Parathyroid adenoma (tissue), 2 donors: ENCODE results near the gene RNFT2.

ENCODE experiments used
- H2AFZ ChIP-seq: fragments of 300-600 bp; sonication (generic); one replicate; pipeline ENCODE4 v1.7.0; 2017; ENCODE audit warnings: antibody characterized with exemption, mild to moderate bottlenecking
- H3K27ac ChIP-seq: fragments of 300-600 bp; sonication (generic); one replicate; pipeline ENCODE4 v1.7.0; 2017
- H3K27me3 ChIP-seq: fragments of 300-600 bp; sonication (generic); one replicate; pipeline ENCODE4 v1.7.0; 2017; ENCODE audit warnings: low read length; ENCODE audit not compliant: control insufficient read depth, insufficient read depth
- H3K36me3 ChIP-seq: fragments of 300-600 bp; sonication (generic); one replicate; pipeline ENCODE4 v1.7.0; 2017; ENCODE audit warnings: low read length; ENCODE audit not compliant: control insufficient read depth, insufficient read depth
- H3K4me1 ChIP-seq: fragments of 300-600 bp; sonication (generic); one replicate; pipeline ENCODE4 v1.7.0; 2017; ENCODE audit warnings: control low read depth
- H3K4me2 ChIP-seq: fragments of 300-600 bp; sonication (generic); one replicate; pipeline ENCODE4 v1.7.0; 2017; ENCODE audit warnings: low read length
- H3K4me3 ChIP-seq: fragments of 300-600 bp; sonication (generic); one replicate; pipeline ENCODE4 v1.7.0; 2017; ENCODE audit warnings: low read depth, low read length
- H3K79me2 ChIP-seq: fragments of 300-600 bp; sonication (generic); one replicate; pipeline ENCODE4 v1.7.0; 2017; ENCODE audit warnings: control low read depth
- H3K9ac ChIP-seq: fragments of 300-600 bp; sonication (generic); one replicate; pipeline ENCODE4 v1.7.0; 2017; ENCODE audit warnings: mild to moderate bottlenecking
- H3K9me3 ChIP-seq: fragments of 300-600 bp; sonication (generic); one replicate; pipeline ENCODE4 v1.7.0; 2017; ENCODE audit warnings: low read length; ENCODE audit not compliant: control insufficient read depth
- TF ChIP-seq, protein P1 (sequence below): fragments of 300-600 bp; sonication (generic); IDR thresholded peaks from one replicate; pipeline ENCODE4 v1.7.0; 2017; ENCODE audit warnings: antibody characterized with exemption, mild to moderate bottlenecking
- donor health status: primary hyperparathyroidism.

RNFT2 gene

DNA sequence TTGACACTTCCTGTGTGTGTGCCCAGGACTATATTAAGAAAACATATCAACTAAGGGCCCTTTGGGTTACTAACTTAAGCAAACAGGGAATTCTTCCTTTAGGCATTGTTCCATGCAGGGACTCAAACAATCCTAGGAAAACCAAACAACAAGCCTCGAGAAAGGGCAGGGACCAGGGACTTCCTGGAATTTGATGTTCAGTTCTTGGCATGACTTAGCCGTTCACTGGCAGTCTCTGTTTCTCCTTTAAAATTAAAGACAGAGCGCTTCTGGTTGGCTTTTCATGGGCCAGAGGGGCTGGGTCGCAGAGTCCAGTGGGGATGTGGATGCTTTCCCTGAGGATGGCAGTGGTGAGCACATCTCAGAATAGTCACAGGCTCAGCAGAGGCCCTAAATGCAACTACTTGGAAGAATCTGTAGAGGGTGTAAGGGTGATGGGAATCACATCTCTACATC lies 35.2 kb downstream of the RNFT2 start:
- Histone ChIP-seq H2AFZ (no peak overlapping the region), H3K9me3 (no peaks in the 10 kb centered on the region), H3K79me2 (no peaks in the 10 kb centered on the region), H3K9ac (no peak overlapping the region), H3K27ac (no peak overlapping the region), H3K27me3 (no peaks in the 10 kb centered on the region), H3K4me2 (no peak overlapping the region), H3K4me3 (no peak overlapping the region), H3K4me1 (no peaks in the 10 kb centered on the region), H3K36me3 (no peaks in the 10 kb centered on the region)
- TF ChIP-seq, protein P1, sequence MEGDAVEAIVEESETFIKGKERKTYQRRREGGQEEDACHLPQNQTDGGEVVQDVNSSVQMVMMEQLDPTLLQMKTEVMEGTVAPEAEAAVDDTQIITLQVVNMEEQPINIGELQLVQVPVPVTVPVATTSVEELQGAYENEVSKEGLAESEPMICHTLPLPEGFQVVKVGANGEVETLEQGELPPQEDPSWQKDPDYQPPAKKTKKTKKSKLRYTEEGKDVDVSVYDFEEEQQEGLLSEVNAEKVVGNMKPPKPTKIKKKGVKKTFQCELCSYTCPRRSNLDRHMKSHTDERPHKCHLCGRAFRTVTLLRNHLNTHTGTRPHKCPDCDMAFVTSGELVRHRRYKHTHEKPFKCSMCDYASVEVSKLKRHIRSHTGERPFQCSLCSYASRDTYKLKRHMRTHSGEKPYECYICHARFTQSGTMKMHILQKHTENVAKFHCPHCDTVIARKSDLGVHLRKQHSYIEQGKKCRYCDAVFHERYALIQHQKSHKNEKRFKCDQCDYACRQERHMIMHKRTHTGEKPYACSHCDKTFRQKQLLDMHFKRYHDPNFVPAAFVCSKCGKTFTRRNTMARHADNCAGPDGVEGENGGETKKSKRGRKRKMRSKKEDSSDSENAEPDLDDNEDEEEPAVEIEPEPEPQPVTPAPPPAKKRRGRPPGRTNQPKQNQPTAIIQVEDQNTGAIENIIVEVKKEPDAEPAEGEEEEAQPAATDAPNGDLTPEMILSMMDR: no peak

DNA sequence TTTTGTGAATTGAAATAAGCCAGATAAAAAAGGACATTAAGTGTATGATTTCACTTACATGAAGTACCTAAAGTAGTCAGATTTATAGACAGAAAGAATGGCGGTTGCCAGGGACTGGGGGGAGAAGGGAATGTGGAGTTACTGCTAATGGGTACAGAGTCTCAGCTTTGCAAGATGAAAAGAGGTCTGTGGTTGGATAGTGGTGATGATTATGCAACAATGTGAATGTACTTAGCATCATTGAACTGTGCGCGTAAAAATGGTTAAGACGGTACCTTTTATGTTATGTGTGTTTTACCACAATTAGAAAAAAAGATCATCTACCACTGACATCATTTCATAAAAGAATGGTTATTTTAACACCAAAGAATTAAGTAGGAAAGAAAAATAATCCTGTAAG lies 35.9 kb downstream of the RNFT2 start:
- Histone ChIP-seq H3K36me3 (no peaks in the 10 kb centered on the region), H3K4me3 (no peak overlapping the region), H3K9me3 (no peaks in the 10 kb centered on the region), H2AFZ (no peak overlapping the region), H3K4me2 (no peak overlapping the region), H3K27ac (no peak overlapping the region), H3K9ac (no peak overlapping the region), H3K79me2 (no peaks in the 10 kb centered on the region), H3K27me3 (no peaks in the 10 kb centered on the region), H3K4me1 (no peaks in the 10 kb centered on the region)
- TF ChIP-seq, protein P1: no peak

DNA sequence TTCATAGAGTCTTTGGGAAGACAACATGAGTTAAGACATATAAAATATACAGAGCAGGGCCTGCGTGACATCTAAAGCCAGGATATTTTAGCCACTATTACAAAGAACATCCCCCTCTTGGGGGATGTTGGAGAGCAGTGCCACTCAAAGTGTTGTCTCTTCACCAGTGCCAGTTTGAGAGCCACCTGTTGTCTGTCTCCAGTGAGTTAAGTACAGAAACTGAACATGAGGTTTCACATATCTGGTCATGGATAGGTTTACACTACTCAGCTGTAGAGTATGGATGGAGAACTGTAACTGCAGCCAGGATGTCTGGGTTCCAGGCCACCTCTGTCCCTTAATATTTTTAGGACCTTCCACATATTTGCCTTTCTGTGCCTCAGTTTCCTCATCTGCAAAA lies 39.1 kb downstream of the RNFT2 start:
- Histone ChIP-seq H3K27me3 (no peaks in the 10 kb centered on the region), H3K4me1 (no peaks in the 10 kb centered on the region), H3K4me3 (no peak overlapping the region), H3K27ac (no peak overlapping the region), H2AFZ (no peak overlapping the region), H3K4me2 (no peak overlapping the region), H3K36me3 (no peaks in the 10 kb centered on the region), H3K79me2 (no peaks in the 10 kb centered on the region), H3K9ac (no peak overlapping the region), H3K9me3 (no peaks in the 10 kb centered on the region)
- TF ChIP-seq, protein P1: no peak

DNA sequence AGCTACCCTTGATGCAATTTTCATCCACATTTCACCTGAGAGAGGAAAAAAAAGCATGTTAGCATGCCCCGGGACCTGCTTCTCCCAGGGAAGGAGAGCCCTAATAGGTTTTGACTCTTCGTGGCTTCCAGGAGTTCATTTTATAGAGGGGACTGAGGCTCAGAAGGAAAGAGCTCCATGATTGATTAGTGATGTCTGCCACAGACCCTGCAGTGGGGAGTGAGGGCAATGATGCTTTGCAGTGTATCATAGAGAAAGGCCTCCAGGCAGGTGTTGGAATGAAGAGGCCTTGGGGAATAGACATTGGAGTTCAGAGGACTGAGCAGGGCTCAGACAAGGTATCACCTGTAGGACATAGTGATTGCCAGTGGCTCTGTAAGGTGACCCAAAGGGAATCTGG lies 41.5 kb downstream of the RNFT2 start:
- no peak overlapping the region for H3K9ac ChIP-seq
- H3K79me2 ChIP-seq: no peaks in the 10 kb centered on the region
- no peak overlapping the region for H2AFZ ChIP-seq
- TF ChIP-seq, protein P1: no peak
- no peaks in the 10 kb centered on the region for H3K27me3 ChIP-seq
- no peaks in the 10 kb centered on the region for H3K36me3 ChIP-seq
- H3K9me3 ChIP-seq: no peaks in the 10 kb centered on the region
- H3K4me2 ChIP-seq: no peak overlapping the region
- no peak overlapping the region for H3K4me3 ChIP-seq
- no peaks in the 10 kb centered on the region for H3K4me1 ChIP-seq
- H3K27ac ChIP-seq: no peak overlapping the region

DNA sequence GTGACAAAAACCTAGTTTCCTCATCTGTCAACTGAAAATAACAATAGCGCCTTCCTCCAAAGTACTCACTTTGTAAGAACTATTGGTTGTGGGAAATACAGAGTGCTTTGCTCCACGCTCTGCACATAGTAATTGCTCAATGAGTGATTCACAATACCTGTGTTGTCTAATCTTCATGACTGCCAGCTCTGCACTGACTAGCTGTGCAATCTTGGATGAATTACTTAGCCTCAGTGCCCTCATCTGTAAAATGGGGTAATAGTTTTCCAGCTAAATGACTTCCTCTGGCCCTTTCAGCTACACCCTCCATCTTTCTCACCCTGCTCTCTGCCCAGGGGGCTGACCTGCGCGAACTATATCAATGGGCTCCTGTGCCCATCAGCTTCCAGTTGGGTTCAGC lies 42.8 kb downstream of the RNFT2 start:
- Histone ChIP-seq H3K4me3 (no peak overlapping the region), H3K4me2 (no peak overlapping the region), H3K9ac (no peak overlapping the region), H3K79me2 (no peaks in the 10 kb centered on the region), H2AFZ (no peak overlapping the region), H3K36me3 (no peaks in the 10 kb centered on the region), H3K4me1 (no peaks in the 10 kb centered on the region), H3K27me3 (no peaks in the 10 kb centered on the region), H3K9me3 (no peaks in the 10 kb centered on the region), H3K27ac (no peak overlapping the region)
- TF ChIP-seq, protein P1: no peak
